ENCODE measurements around the gene SULF2. TPM values are rescaled to one million over a fixed set of nuclear protein-coding genes. Genes with fewer than 3 reads are reported as not detected.

Gene SULF2
- total and polyA plus RNA-seq, 3 donors from 2014 or later: 61.5 to 117 (median 95.6) TPM

GRCh38 chr20:47768016-47768824 lies 17.1 kb downstream of the SULF2 start:
- WGBS, 2 donors: 63 to 73% methylated on average over 16 of the region's 16 CpGs
- Histone ChIP-seq H3K9me3 (no peaks in the 10 kb centered on the region), H3K36me3 (ENCODE audit: low read depth, missing control alignments) (no peaks in the 10 kb centered on the region), H3K27me3 (no peaks in the 10 kb centered on the region), H3K4me1 (peaks cover 20% of the 10 kb centered on the region), H3K27ac (peak overlapping the region; percentile 57 to 76), H3K4me3 (no peak overlapping the region)
- no peak for TF ChIP-seq POLR2A (IDR thresholded peaks at IDR 0.05)
- TF ChIP-seq, protein P1, sequence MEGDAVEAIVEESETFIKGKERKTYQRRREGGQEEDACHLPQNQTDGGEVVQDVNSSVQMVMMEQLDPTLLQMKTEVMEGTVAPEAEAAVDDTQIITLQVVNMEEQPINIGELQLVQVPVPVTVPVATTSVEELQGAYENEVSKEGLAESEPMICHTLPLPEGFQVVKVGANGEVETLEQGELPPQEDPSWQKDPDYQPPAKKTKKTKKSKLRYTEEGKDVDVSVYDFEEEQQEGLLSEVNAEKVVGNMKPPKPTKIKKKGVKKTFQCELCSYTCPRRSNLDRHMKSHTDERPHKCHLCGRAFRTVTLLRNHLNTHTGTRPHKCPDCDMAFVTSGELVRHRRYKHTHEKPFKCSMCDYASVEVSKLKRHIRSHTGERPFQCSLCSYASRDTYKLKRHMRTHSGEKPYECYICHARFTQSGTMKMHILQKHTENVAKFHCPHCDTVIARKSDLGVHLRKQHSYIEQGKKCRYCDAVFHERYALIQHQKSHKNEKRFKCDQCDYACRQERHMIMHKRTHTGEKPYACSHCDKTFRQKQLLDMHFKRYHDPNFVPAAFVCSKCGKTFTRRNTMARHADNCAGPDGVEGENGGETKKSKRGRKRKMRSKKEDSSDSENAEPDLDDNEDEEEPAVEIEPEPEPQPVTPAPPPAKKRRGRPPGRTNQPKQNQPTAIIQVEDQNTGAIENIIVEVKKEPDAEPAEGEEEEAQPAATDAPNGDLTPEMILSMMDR (IDR thresholded peaks at IDR 0.05): no peak
- DNase-seq: peak; percentile 76
- intact Hi-C loops (cut with DNase I; ENCODE audit: low total_unique reads): no loop called here

DNA sequence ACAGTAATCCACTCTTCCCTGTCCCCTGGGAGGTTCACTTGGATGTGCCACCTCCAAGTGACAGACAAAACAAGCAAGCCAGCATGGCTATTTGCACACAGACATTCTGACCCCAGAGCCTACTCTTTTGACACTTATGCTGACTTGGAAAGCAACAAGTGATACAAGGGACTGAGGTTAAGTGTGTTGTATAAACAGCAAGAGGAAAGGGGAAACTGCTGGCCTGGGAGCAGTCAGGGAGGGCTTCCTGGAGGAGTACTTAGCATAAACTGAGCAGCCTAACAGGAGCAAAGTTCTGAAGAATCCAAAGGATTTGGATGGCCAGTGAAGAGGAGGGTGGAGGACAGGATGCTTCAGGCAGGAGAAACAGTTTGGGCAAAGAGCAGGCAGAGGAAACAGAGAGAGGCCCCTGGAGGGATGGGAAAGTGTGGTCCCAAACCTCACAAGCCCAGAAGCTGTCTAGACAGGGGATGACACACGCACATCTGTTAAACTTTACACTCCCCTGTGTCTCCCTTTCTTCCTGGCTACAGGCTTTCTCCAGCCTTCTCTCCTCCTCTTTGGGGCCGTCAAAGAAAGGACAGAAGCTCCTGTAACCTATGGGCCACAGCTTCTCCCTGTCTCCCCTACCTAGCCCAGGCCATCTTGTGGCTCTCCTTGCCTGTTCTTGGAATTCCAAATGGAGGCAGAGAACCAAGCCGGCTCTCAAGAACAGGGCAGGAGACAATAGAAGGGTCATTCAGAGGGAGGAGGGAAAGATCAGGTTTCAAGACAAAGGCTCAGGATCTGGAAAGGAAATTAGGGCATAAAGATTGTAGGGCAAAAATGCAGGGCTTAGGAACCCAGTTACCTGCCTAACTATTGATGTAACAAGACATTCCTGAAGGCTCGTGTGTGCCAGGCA lies 19.3 kb downstream of the SULF2 start:
- TF ChIP-seq, protein P1 (IDR thresholded peaks at IDR 0.05): no peak
- TF ChIP-seq POLR2A (IDR thresholded peaks at IDR 0.05): no peak
- H3K9me3 ChIP-seq: no peaks in the 10 kb centered on the region
- intact Hi-C loops (cut with DNase I; ENCODE audit: low total_unique reads): no loop called here
- no peaks in the 10 kb centered on the region for H3K36me3 ChIP-seq (ENCODE audit: low read depth, missing control alignments)
- WGBS, 2 donors: 47 to 55% methylated on average over 4 of the region's 4 CpGs
- H3K4me1 ChIP-seq: peaks cover 20% of the 10 kb centered on the region
- peak overlapping the region; percentile 4 to 57 for H3K27ac ChIP-seq
- DNase-seq: no peak
- H3K27me3 ChIP-seq: no peaks in the 10 kb centered on the region
- no peak overlapping the region for H3K4me3 ChIP-seq

- no peaks in the 10 kb centered on the region for H3K9me3 ChIP-seq
- DNase-seq: no peak
- no peak overlapping the region for H3K4me3 ChIP-seq
- H3K27me3 ChIP-seq: no peaks in the 10 kb centered on the region
- H3K36me3 ChIP-seq (ENCODE audit: low read depth, missing control alignments): no peaks in the 10 kb centered on the region
- TF ChIP-seq, protein P1 (IDR thresholded peaks at IDR 0.05): no peak
- TF ChIP-seq POLR2A (IDR thresholded peaks at IDR 0.05): no peak
- WGBS, 2 donors: 83 to 88% methylated on average over 7 of the region's 7 CpGs
- H3K27ac ChIP-seq: peak overlapping the region in 1 of 2 donors; percentile 57
- intact Hi-C loops (cut with DNase I; ENCODE audit: low total_unique reads): no loop called here
- peaks cover 23% of the 10 kb centered on the region for H3K4me1 ChIP-seq
Measured at GRCh38 chr20:47765271-47765670, 20.0 kb downstream of the SULF2 start.

GRCh38 chr20:47764154-47764733 lies 21.0 kb downstream of the SULF2 start:
- intact Hi-C loops (cut with DNase I; ENCODE audit: low total_unique reads): no loop called here
- peak; percentile 71 for DNase-seq
- TF ChIP-seq, protein P1 (IDR thresholded peaks at IDR 0.05): no peak
- no peak for TF ChIP-seq POLR2A (IDR thresholded peaks at IDR 0.05)
- no peaks in the 10 kb centered on the region for H3K36me3 ChIP-seq (ENCODE audit: low read depth, missing control alignments)
- H3K4me3 ChIP-seq: peak overlapping the region in 1 of 2 donors; percentile 26
- H3K27ac ChIP-seq: no peak overlapping the region
- 66 to 74% methylated on average over 6 to 8 of the region's 8 CpGs for WGBS, 2 donors
- no peaks in the 10 kb centered on the region for H3K27me3 ChIP-seq
- no peaks in the 10 kb centered on the region for H3K9me3 ChIP-seq
- H3K4me1 ChIP-seq: peaks cover 24% of the 10 kb centered on the region

All from testis (tissue), 3 donors.